Subcutaneous adipose tissue (tissue), 4 donors: ENCODE measurements around the gene MAGI2. TPM values are rescaled to one million over a fixed set of nuclear protein-coding genes. Genes with fewer than 3 reads are reported as not detected.

ENCODE experiments used
- CTCF ChIP-seq: fragments of 450-650 bp; IDR thresholded peaks from one replicate; pipeline ENCODE4 v1.5.1; 2016; ENCODE audit warnings: low read depth, mild to moderate bottlenecking, control low read depth, antibody characterized with exemption, moderate library complexity
- total RNA-seq, 4 donors: library from RNA; depleted of rRNA; stranded (reverse); fragments of >200 nt; gene quantifications; one replicate each; pipeline ENCODE4 v1.1.0, GENCODE V29; 2016

MAGI2 gene
- total RNA-seq, 4 donors from 2014 or later, result 13.7 to 22.9 (median 17.7) TPM

- TF ChIP-seq CTCF, result no peak
Observed at GRCh38 chr7:78022165-78022564, 1431.3 kb downstream of the MAGI2 start.

- no peak for TF ChIP-seq CTCF
Observed at GRCh38 chr7:78020874-78021249, 1432.6 kb downstream of the MAGI2 start.

- TF ChIP-seq CTCF, result no peak
Observed at GRCh38 chr7:78020136-78020873, 1433.2 kb downstream of the MAGI2 start.

GRCh38 chr7:78019447-78020135 is 1433.9 kb downstream of the MAGI2 start:
- TF ChIP-seq CTCF, result no peak

GRCh38 chr7:78018641-78019446 is 1434.6 kb downstream of the MAGI2 start:
- no peak for TF ChIP-seq CTCF

GRCh38 chr7:78017591-78018100 is 1435.8 kb downstream of the MAGI2 start:
- no peak for TF ChIP-seq CTCF
